Mucosa of rectum (tissue), 2 donors: ENCODE results near the gene CYYR1.

Experiments
- H3K27ac ChIP-seq, 2 donors: one replicate each; pipeline ENCODE4 v1.7.0; 2013; ENCODE audit warnings: inconsistent platforms in 2 of 2, low read depth in 2 of 2, low read length in 2 of 2
- H3K27me3 ChIP-seq, 2 donors: one replicate each; pipeline ENCODE4 v1.7.0; 2013; ENCODE audit warnings: low read length in 2 of 2; ENCODE audit not compliant: control insufficient read depth in 2 of 2, insufficient read depth in 2 of 2
- H3K36me3 ChIP-seq, 2 donors: one replicate each; pipeline ENCODE4 v1.7.0; 2013; ENCODE audit warnings: low read length in 2 of 2; ENCODE audit not compliant: control insufficient read depth in 2 of 2, insufficient read depth in 2 of 2
- H3K4me1 ChIP-seq, 2 donors: one replicate each; pipeline ENCODE4 v1.7.0; 2013; ENCODE audit warnings: low read length in 2 of 2, mild to moderate bottlenecking in 1 of 2; ENCODE audit not compliant: control insufficient read depth in 2 of 2, insufficient read depth in 2 of 2
- H3K4me3 ChIP-seq, 2 donors: one replicate each; pipeline ENCODE4 v1.7.0; 2013; ENCODE audit warnings: low read length in 2 of 2
- H3K9ac ChIP-seq, 2 donors: one replicate each; pipeline ENCODE4 v1.7.0; 2013; ENCODE audit warnings: low read length in 2 of 2, low read depth in 1 of 2, mild to moderate bottlenecking in 1 of 2
- H3K9me3 ChIP-seq, 2 donors: one replicate each; pipeline ENCODE4 v1.7.0; 2013; ENCODE audit warnings: low read length in 2 of 2; ENCODE audit not compliant: control insufficient read depth in 2 of 2
- donor health status: healthy.
- donor health status: Normal muscosa, but diverticular disease.

Gene CYYR1

DNA sequence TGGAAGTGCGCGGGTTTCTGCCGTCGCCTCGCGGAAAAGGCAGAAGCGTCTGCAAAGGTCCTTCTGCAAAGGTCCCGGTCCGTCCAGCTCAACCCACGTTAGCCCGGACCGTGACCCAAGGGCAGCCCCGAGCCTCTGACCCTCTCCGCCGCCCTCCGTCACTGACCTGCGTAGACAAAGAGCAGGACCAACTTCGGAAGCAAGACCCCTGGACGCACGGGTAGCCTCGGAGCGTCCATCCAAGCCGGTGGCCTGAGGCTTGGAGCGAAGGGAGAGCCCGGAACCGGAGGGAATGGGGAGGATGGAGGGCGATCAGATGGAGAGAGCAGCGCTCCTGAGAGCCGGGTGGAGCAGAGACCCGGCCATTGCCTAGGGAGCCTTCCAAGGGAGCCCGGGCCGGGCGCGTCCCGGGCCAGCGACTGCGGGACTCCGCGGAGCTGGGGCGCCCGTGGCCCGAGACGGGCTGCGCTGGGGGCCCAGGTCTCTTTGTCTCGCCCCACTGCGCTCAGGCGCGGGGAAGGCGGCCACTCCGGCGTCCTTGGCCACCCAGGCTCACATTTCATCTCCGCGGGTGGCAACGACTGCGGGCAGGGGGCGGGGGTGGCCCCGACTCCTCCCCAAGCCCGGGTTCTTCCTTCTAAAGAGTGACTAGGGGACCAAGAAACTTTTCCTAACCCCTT is at the start of gene CYYR1:
Gene CYYR1 (minus strand): TSS at position 585 of the 680 bp plus-strand sequence. CDS start 346 bp downstream, at position 239.
- no peak within 1 kb of the TSS for H3K9ac ChIP-seq
- peak within 1 kb of the TSS; percentile 35 to 54 for H3K4me3 ChIP-seq
- peak within 1 kb of the TSS; percentile 22 to 48 for H3K27ac ChIP-seq
- H3K27me3 ChIP-seq, result no peaks in the 10 kb centered on the region
- H3K9me3 ChIP-seq, result no peaks in the 10 kb centered on the region
- H3K36me3 ChIP-seq, result no peaks in the 10 kb centered on the region
- no peaks in the 10 kb centered on the region for H3K4me1 ChIP-seq

DNA sequence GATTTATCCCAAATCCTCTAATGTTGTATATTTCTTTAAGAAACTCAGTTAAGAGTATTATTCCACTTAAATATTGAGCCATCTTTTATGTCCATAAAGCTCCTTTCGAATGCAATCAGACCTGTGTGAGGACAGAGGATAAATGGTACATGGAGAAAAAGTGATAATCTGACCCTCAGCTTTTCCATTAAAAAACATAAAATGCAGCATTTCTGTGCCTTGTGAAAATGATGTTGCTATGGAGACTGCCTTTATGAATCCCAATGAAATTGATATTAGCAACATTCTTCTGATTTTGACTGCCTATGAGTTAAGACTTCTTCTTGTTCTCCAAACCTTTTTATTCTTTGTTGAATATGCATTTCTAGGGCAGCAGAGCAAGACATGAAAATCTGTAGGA is 44.1 kb upstream of the CYYR1 start:
- Histone ChIP-seq H3K36me3 (no peaks in the 10 kb centered on the region), H3K9ac (no peak overlapping the region), H3K4me1 (no peaks in the 10 kb centered on the region), H3K4me3 (no peak overlapping the region), H3K27me3 (no peaks in the 10 kb centered on the region), H3K9me3 (no peaks in the 10 kb centered on the region), H3K27ac (no peak overlapping the region)

DNA sequence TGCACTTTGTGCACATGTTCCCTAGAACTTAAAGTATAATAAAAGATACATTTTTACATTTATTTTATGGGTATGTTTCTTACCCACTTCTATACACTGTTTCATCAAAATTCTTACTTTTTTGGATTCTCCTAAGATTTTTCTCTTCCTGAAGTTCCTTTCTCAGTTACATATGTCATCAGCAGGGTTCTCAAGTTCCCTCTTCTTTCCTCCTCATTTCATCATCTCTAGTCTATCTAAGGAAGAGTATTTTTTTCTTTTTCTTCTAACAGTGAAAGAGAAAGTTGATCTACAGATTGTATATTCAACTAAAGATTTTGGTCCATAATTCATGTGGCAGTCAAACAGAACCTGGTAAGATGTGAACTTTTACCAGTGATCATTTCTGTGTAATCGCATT is 41.2 kb upstream of the CYYR1 start:
- no peak overlapping the region for H3K9ac ChIP-seq

DNA sequence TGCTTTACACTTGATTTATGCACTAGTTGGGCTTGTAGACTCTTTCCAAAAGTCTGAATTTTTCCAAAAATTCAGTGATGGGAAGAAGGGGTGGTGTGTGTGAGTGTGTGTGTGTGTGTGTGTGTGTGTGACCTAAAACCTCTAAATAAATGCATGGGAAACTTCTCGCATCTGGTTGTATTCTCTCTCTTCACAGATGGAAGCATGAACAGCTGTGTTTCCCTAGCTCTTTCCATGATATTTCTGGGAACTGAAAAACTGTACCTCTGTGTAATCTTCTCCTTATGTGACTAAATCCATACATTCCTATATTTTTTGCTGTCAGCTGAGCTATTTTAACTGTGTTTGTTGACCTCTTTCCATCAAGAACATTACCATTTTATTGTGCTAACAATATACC is 26.2 kb upstream of the CYYR1 start:
- Histone ChIP-seq H3K27me3 (no peaks in the 10 kb centered on the region), H3K27ac (no peak overlapping the region), H3K36me3 (no peaks in the 10 kb centered on the region), H3K9ac (no peak overlapping the region), H3K4me3 (no peak overlapping the region), H3K4me1 (no peaks in the 10 kb centered on the region), H3K9me3 (no peaks in the 10 kb centered on the region)

More for the DNA sequence above, 41.2 kb upstream of the CYYR1 start:
- H3K4me1 ChIP-seq, result no peaks in the 10 kb centered on the region
- no peaks in the 10 kb centered on the region for H3K27me3 ChIP-seq
- H3K9me3 ChIP-seq, result no peaks in the 10 kb centered on the region
- no peak overlapping the region for H3K27ac ChIP-seq
- no peak overlapping the region for H3K4me3 ChIP-seq
- no peaks in the 10 kb centered on the region for H3K36me3 ChIP-seq

DNA sequence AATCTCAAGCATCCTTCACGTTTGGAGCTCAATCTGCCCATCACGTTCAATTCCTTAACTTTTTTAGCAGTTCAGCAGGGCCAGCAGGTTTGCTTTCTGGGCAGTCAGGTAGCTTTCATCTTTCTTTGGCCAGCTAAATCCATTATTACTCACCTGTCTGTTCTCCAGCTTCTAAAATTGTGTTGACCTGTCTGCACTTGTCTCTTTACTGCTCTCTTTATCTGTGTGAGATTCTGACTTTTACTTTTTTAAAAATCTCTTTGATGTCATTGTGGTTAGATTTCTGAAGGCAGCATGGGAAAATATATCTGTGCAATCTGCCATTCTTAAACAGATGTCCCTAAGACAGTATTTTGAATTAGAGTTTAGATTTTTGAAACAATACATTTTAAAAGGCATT is 24.9 kb upstream of the CYYR1 start:
- no peaks in the 10 kb centered on the region for H3K27me3 ChIP-seq
- H3K9me3 ChIP-seq, result no peaks in the 10 kb centered on the region
- H3K36me3 ChIP-seq, result no peaks in the 10 kb centered on the region
- H3K4me3 ChIP-seq, result no peak overlapping the region
- no peak overlapping the region for H3K9ac ChIP-seq
- H3K4me1 ChIP-seq, result no peaks in the 10 kb centered on the region
- H3K27ac ChIP-seq, result no peak overlapping the region

DNA sequence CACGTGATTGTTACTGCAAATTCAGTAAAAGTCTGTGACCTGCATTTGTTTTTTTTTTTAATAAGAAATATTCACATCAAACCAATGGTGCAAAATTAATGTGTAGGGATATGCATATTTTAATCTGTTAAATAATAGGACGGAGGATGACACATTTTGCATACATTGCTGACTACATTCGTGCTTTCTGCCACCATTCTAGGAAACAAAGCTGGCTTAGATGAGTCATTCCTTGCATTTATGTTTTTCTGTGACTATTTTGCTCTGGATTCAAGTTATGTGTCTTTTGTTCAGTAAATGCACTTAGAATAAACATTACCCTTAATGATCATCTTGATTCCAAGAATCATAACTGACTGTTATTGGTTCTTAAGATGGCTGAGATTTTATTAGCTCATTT is 23.9 kb upstream of the CYYR1 start:
- Histone ChIP-seq H3K9ac (no peak overlapping the region), H3K4me1 (no peaks in the 10 kb centered on the region), H3K9me3 (no peaks in the 10 kb centered on the region), H3K36me3 (no peaks in the 10 kb centered on the region), H3K4me3 (no peak overlapping the region), H3K27me3 (no peaks in the 10 kb centered on the region), H3K27ac (no peak overlapping the region)

DNA sequence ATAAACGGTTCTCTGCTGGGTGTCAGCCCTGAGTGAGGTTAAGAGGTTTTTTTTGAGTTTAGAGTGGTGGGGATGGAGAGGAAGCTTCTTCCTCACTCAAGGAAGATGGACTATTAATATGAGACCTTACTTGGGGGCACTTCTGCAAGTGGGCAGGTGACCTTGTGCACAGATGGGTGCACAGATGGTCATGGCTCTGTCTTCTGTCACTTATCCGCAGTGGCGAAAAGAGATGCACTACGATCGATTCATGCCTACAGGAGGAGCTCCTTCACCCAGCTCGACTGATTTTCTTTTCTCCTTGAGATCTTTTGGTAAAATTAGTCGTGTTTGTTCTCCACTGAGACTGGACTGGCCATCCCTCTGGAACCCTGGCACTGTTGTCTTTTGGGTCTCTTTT is 22.9 kb upstream of the CYYR1 start:
- H3K27me3 ChIP-seq, result no peaks in the 10 kb centered on the region
- no peak overlapping the region for H3K27ac ChIP-seq
- H3K4me3 ChIP-seq, result no peak overlapping the region
- H3K4me1 ChIP-seq, result no peaks in the 10 kb centered on the region
- no peaks in the 10 kb centered on the region for H3K9me3 ChIP-seq
- H3K9ac ChIP-seq, result no peak overlapping the region
- H3K36me3 ChIP-seq, result no peaks in the 10 kb centered on the region

DNA sequence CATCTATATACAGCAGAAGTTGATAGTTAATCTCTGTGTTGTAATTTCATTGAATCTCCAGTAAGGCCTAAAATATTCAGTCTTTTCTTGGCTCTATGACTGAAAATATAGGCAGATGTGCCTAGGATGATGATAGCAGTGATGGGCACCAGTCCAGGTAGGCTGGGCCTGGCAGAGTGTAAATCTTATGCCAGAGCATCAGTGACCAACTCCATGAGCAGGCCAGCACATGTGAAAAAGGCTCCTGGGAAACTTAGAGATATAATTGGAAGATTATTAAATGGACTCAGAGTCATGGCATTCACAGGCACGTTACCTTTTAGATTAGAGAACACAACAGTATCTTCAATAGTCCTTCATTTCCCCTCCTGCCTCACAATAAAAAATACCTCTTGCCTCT is 20.7 kb upstream of the CYYR1 start:
- no peaks in the 10 kb centered on the region for H3K4me1 ChIP-seq
- H3K9me3 ChIP-seq, result no peaks in the 10 kb centered on the region
- no peak overlapping the region for H3K27ac ChIP-seq
- H3K4me3 ChIP-seq, result no peak overlapping the region
- no peaks in the 10 kb centered on the region for H3K36me3 ChIP-seq
- H3K27me3 ChIP-seq, result no peaks in the 10 kb centered on the region
- no peak overlapping the region for H3K9ac ChIP-seq

DNA sequence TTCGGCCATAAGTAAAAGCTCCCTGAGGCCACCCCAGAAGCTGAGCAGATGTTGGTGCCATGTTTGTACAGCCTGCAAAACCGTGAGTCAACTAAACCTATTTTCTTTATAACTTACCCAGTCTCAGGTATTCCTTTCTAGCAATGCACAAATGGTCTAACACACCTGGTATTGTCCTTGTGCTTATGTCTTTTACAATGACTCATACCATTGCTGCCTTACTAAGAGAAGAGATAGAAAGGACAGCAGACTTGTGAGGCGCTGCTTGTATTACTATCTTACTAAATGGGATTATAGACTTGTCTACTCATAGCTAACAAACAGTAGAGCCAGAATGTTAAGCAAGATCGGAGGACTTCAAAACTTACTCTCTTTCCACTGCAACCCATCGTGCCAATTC is 18.5 kb upstream of the CYYR1 start:
- H3K36me3 ChIP-seq, result no peaks in the 10 kb centered on the region
- no peaks in the 10 kb centered on the region for H3K27me3 ChIP-seq
- no peak overlapping the region for H3K27ac ChIP-seq
- no peaks in the 10 kb centered on the region for H3K4me1 ChIP-seq
- no peak overlapping the region for H3K9ac ChIP-seq
- no peak overlapping the region for H3K4me3 ChIP-seq
- no peaks in the 10 kb centered on the region for H3K9me3 ChIP-seq

DNA sequence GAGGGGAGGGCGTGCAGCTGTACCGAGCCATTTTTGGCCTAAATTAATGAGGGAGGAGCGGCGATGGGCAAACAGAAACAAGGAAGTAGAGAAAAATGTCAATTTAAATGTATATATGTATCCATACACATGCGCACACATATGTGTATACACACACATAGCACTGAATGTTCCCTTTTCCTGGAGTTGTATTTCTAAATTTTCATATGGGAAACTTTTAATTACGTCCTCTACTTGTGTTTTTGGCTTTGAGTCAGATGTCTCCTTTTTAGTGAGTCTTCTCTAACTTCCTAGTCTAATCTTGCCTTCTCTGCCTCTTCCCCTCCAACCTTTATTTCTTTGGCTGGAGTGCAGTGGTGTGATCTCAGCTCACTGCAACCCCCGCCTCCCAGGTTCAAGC is 15.4 kb upstream of the CYYR1 start:
- H3K9me3 ChIP-seq, result no peaks in the 10 kb centered on the region
- H3K27ac ChIP-seq, result no peak overlapping the region
- H3K9ac ChIP-seq, result no peak overlapping the region
- H3K4me3 ChIP-seq, result no peak overlapping the region
- no peaks in the 10 kb centered on the region for H3K4me1 ChIP-seq
- no peaks in the 10 kb centered on the region for H3K36me3 ChIP-seq
- H3K27me3 ChIP-seq, result no peaks in the 10 kb centered on the region
